GM21576 (cell line): ENCODE measurements around the gene IL1RAPL2.
"Not testable (repeated sequence)": the region's sequence is repeated elsewhere in the genome, so short reads cannot be mapped to it uniquely, and the experiment has no call there.

Experiments used
- ATAC-seq: cut with Tn5 transposase; IDR thresholded peaks from one replicate; pipeline ENCODE4 v1.9.1; 2021; ENCODE audit warnings: mild to moderate bottlenecking, moderate library complexity; ENCODE audit not compliant: unreplicated experiment

IL1RAPL2 gene

GRCh38 chrX:104852241-104852640 lies 286.2 kb downstream of the IL1RAPL2 start:
- no peak for ATAC-seq

DNA sequence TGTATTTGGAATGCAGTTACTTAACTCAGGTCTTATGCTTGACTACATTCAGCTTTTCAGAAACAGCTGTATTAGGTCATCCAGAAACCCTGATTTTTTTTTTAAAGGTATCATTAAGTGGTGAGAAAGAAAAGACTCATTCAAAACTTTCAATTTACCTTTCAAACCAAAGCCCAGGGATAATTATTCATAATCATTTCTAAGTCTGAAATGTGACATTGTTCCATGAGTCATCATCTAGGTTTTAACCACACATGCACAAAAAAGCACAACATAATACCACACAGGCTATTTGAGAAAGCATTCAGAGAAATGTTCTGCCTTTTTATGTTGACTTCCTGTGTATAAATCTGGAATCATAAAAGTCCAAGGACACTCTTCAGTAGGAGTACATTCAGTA lies 288.2 kb downstream of the IL1RAPL2 start:
- no peak for ATAC-seq

DNA sequence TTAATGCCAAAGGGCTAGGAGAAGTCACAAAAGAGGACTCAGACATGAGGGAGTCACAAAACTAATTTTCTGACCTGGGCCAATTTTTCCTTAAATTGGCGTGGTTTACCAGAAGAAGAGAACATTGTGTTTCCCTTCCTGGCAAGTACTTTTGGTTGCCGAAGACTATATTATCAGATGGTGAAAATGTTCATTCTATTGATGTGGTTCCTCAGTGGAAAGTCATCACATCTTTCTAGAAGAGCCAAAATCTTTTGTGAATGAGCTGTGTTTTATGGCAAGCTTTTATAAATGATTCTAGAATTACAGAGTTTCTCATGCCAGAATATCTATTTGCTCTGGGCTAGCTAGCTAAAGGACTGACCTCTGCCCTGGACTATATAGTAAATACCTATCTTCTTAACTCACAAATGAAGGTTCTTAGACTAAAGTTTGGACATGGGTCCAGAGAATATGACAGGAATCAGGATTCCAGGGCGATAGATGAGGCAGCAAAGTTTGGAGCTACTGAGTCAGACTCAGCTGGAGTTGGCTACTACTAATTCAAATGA lies 288.9 kb downstream of the IL1RAPL2 start:
- ATAC-seq: no peak

DNA sequence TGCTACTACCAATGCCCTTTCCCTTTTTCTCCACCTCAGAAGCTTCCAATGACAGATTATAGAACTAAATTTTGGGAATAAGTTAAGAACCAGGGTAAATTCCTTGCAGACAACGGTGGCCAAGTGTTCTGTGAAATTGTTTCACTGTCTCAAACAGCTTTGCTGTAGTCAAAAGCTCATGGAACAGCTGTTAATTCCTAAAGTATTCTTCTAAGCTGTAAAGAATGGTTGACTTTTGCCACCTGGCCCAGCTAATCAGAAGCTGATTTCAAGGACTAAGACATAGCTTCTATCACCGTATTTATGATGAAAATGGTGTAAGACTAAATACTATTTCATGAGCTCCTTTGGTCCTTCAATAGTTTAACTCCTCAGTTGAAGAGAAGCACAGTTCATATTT lies 297.5 kb downstream of the IL1RAPL2 start:
- ATAC-seq: no peak

- no peak for ATAC-seq
Measured at GRCh38 chrX:104864296-104864695, 298.3 kb downstream of the IL1RAPL2 start.

DNA sequence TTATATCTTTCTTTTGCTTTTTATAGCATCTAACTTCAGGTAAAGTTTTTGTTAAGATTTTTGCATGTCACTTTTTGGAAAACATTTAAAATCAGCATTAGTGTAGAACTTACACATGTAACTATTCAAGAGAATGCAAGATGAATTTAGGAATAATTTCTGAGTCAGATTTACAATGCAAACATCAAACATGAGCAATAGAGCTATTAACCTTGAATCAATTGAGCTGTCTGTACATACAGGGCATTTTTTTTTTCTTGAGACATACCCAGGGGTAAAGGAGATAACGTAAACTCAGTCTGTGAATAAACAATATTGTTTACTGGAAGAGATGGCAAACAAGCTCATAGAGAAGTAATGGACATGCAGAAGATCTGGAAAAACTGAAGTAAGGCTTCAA lies 311.5 kb downstream of the IL1RAPL2 start:
- no peak for ATAC-seq

GRCh38 chrX:104902070-104902469 lies 336.1 kb downstream of the IL1RAPL2 start:
- no peak for ATAC-seq

DNA sequence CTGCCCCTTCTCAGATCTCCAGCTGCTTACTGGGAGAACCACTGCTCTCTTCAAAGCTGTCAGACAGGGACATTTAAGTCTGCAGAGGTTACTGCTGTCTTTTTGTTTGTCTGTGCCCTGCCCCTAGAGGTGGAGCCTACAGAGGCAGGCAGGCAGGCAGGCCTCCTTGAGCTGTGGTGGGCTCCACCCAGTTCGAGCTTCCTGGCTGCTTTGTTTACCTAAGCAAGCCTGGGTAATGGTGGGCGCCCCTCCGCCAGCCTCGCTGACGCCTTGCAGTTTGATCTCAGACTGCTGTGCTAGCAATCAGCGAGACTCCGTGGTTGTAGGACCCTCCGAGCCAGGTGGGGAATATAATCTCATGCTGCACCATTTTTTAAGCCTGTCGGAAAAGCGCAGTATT lies 343.7 kb downstream of the IL1RAPL2 start:
- not testable (repeated sequence) for ATAC-seq

GRCh38 chrX:104913348-104913747 lies 347.3 kb downstream of the IL1RAPL2 start:
- no peak for ATAC-seq

DNA sequence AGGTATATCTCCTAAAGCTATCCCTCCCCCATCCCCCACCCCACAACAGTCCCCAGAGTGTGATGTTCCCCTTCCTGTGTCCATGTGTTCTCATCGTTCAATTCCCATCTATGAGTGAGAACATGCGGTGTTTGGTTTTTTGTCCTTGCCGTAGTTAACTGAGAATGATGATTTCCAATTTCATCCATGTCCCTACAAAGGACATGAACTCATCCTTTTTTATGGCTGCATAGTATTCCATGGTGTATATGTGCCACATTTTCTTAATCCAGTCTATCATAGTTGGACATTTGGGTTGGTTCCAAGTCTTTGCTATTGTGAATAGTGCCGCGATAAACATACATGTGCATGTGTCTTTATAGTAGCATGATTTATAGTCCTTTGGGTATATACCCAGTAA lies 348.7 kb downstream of the IL1RAPL2 start:
- ATAC-seq: not testable (repeated sequence)

DNA sequence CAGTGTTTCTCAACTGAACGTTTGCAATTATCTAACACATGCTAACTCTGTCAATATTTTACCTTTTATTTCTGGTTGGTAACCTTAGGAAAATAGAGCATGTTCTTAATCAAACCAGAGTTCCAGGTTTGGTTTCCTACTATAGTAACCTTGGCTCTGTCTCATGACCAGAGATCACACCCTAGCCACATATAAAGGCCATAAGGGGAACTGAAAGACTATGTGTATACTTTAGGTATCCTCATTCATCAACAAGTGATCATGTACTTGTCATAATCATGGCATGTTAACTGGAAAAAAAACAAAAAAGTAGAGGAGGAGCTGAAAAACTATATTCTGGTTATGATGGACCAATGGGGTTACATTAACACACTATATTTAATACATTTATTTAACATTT lies 352.1 kb downstream of the IL1RAPL2 start:
- no peak for ATAC-seq

- no peak for ATAC-seq
Measured at GRCh38 chrX:104921584-104922205, 355.7 kb downstream of the IL1RAPL2 start.

DNA sequence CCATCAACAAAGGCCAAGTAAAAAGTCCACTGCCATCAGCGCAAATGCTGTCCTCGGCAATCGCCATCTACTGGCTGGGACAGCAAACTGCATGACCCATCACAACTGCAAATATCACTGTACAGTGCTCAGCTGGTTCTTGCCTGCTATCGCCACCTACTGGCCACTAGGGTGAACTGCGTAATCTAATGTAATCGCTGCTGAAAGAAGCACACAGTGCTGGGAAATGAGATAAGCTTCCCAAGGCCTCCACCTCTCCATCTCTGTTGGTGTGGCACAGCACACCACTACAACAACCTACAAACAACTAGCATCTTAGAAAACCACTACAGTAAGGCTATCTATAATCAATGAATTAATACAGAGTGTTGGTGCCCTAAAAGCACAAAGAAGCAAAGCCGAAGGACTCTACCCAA lies 356.2 kb downstream of the IL1RAPL2 start:
- peak; percentile 99 for ATAC-seq

- ATAC-seq: no peak
Measured at GRCh38 chrX:104929324-104929723, 363.3 kb downstream of the IL1RAPL2 start.

- ATAC-seq: no peak
Measured at GRCh38 chrX:104935581-104935980, 369.6 kb downstream of the IL1RAPL2 start.

- no peak for ATAC-seq
Measured at GRCh38 chrX:104953251-104953650, 387.3 kb downstream of the IL1RAPL2 start.

DNA sequence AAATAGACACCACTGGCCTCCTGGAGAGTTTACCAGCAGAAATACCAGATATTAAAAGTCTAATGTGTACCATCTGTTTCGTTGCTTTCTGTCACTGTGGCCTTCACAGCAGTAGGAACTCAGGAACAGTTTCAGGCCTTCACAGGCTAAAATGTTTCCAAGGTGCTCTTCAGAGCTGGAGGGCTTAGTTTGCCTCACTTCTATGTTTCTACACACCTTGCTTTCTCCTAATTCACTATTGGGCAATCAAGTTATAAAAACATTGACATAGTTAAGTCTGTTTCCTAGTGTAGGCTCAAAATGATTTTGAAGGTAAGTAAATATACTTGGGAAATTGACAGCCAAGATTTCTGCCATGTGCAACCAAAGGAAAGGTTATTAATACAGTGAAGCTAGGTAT lies 395.9 kb downstream of the IL1RAPL2 start:
- no peak for ATAC-seq

GRCh38 chrX:104968241-104968640 lies 402.2 kb downstream of the IL1RAPL2 start:
- ATAC-seq: no peak

DNA sequence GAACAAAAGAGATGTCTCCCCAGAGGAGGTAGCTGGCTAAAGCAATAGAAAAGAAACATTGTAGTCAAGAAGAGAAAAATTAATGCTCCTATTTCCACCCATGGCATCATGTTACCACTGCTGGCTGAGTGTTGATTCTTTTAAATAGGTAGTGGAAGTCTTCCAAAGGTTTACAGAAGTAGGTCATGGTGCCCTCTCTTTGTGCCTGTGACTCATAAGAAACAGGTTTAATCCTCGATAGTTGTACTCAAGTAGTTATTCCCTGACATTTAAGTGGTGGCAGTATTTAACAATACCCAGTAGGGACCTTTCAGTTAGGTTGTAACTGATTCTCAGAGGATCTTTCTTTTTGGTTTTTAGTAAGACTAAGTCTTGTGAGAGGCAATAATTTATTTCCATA lies 406.7 kb downstream of the IL1RAPL2 start:
- no peak for ATAC-seq

DNA sequence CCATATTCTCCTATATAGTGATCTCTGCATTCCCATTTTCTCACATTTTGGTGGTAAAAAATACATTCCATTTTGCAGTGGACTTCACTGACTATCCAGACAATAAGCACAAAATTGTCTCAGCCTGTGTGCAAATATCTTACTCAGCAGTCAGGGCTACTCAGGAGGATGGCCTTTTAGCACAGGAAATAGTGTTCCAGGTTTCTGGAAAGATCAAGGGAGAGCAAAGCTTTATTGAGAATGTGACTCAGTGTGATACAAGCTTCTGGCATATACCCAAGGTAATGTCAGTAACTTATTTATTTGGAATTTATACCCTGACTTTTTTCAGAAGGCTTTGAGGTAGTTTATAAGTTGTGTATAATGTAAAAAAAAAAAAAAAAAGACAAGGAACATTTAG lies 421.1 kb downstream of the IL1RAPL2 start:
- ATAC-seq: no peak

- no peak for ATAC-seq
Measured at GRCh38 chrX:104988038-104988437, 422.0 kb downstream of the IL1RAPL2 start.

DNA sequence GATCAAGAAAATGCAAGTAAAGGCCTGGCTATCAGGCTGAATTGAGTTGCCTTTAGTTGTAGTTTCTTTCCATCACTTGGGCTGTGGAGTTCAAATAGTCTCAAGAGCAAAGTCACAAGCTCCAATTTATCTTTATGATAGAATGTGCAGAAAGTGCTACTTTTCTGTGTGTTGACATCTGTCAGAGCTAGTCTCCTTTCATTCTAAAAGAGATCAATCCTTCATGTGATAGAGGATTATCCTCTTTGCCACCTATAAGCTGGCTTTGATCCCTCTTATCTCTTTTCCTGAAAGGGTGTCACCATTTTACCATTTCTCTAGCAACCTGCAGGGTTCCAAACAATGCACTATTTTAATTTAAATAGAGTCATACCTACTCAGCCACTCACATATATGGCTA lies 429.5 kb downstream of the IL1RAPL2 start:
- ATAC-seq: no peak

DNA sequence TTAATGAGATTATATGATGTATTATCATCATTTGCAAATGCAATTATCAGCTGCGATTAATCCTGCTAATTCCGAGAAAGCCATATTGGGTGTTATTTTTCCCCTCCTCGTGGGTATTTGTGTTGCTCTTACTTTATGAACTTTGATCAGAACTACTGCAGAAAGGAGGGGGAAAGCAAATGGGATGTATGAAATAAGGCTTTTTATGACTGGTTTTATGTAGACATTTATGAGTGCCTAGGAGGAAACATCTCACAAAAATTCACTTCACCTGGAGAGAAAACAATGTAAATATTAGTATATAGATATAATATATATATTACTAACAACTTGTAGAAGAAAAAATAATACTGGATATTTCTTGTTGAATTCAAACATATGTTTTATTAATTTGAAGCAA lies 440.1 kb downstream of the IL1RAPL2 start:
- no peak for ATAC-seq
